Measurements from ENCODE around the gene AIDA.

Gene AIDA

DNA sequence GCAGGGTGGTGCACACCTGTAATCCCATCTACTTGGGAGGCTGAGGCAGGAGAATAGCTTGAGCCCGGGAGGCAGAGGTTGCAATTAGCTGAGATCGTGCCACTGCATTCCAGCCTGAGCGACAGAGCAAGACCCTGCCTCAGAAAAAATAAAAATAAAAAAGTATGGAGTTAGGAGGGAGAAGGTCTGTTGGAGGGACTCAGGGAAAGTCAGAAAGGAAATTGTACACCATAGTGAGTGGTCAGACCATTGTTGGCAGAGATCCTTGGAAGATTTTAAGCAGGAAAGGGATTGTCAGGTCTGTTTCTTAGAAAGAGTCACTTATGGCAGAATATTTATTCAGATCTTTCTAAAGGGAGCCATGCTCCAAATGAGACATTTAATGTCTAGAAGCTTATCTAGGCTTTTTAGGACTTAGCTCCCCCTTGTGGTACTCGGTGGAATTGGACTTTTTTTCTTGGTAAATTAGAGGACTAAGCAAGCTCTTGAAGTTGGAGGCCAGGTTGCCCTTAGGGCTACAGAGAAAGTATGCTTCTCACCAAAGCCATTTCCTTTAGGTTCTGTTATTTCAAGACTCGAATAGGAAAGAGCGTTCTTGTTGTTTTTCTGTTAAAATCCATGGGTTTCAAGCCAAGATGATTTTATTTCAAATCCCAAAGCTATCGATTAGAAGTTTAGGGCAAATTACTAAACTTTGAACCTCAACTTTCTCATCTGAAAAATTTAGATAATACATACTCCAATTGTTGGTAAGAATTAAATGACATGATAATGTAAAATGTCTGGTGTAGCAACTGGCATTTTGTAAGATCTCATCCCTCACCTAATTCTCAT is 77.9 kb downstream of the AIDA start:
- in situ Hi-C loops (cut with MboI; ENCODE audit: low pct_unique_long_range_greater_than_20kb, low sequenced_read_pairs, unreplicated experiment) = loop anchor here (5.0 kb wide), 1 partner anchor 167 kb away; no protein-coding TSS in a partner anchor
- TF ChIP-seq, protein P1, sequence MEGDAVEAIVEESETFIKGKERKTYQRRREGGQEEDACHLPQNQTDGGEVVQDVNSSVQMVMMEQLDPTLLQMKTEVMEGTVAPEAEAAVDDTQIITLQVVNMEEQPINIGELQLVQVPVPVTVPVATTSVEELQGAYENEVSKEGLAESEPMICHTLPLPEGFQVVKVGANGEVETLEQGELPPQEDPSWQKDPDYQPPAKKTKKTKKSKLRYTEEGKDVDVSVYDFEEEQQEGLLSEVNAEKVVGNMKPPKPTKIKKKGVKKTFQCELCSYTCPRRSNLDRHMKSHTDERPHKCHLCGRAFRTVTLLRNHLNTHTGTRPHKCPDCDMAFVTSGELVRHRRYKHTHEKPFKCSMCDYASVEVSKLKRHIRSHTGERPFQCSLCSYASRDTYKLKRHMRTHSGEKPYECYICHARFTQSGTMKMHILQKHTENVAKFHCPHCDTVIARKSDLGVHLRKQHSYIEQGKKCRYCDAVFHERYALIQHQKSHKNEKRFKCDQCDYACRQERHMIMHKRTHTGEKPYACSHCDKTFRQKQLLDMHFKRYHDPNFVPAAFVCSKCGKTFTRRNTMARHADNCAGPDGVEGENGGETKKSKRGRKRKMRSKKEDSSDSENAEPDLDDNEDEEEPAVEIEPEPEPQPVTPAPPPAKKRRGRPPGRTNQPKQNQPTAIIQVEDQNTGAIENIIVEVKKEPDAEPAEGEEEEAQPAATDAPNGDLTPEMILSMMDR (IDR thresholded peaks at IDR 0.05; ENCODE audit: extremely low read depth, insufficient read depth, missing control alignments) = peak; percentile 80
- peak; percentile 65 for DNase-seq (ENCODE audit: low spot score)

DNA sequence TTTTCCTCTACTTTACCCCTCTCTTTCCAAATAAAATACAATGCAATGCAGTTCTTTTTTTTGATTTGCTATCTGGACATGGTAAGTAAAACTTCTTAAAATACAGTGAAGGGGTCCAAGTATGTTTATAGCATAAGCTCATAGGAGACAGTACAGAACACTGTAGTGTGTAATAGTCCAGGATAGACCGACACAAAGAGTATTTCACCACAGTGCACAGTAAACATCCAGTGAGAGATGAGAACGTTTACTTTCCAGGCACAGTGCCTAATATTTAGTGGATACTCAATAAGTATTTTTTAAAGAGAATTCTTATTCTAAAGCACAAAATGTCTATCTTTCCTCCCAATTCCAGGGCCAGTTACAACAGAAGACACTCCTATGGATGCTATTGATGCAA is 79.5 kb downstream of the AIDA start:
- no peak for DNase-seq (ENCODE audit: low spot score)
- TF ChIP-seq, protein P1 (IDR thresholded peaks at IDR 0.05; ENCODE audit: extremely low read depth, insufficient read depth, missing control alignments) = no peak
- in situ Hi-C loops (cut with MboI; ENCODE audit: low pct_unique_long_range_greater_than_20kb, low sequenced_read_pairs, unreplicated experiment) = loop anchor here (5.0 kb wide), 1 partner anchor 165 kb away; no protein-coding TSS in a partner anchor

DNA sequence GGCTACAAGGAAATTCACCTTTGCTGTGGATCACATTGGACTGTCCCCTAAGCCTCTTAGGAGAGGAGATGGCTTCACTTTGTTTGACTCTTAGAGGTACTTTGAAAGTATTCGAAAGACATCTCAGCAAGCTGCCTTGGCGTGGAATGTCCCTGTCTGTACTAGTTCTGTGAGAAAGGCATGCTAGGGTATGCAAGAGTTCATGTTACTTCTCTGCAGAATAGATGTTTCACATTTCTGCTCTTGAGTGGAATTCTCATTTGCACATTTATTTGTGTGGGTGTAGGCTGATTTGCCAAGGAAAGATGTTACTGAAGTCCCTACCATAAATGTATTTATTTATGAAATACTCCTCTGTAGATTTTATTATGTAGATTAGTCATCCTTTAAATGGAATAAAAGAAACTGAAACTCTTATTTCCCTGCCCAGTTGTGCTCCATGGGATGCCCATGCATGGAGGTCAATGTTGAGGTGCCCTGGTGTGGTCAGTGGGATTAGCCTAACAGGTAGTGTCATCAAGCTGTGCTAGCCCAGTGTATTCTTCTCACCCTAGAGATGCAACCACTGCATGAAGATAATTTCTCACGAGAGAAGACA is 80.6 kb downstream of the AIDA start:
- TF ChIP-seq, protein P1 (IDR thresholded peaks at IDR 0.05; ENCODE audit: extremely low read depth, insufficient read depth, missing control alignments) = no peak
- in situ Hi-C loops (cut with MboI; ENCODE audit: low pct_unique_long_range_greater_than_20kb, low sequenced_read_pairs, unreplicated experiment) = loop anchor here (5.0 kb wide), 1 partner anchor 164 kb away; no protein-coding TSS in a partner anchor
- no peak for DNase-seq (ENCODE audit: low spot score)

DNA sequence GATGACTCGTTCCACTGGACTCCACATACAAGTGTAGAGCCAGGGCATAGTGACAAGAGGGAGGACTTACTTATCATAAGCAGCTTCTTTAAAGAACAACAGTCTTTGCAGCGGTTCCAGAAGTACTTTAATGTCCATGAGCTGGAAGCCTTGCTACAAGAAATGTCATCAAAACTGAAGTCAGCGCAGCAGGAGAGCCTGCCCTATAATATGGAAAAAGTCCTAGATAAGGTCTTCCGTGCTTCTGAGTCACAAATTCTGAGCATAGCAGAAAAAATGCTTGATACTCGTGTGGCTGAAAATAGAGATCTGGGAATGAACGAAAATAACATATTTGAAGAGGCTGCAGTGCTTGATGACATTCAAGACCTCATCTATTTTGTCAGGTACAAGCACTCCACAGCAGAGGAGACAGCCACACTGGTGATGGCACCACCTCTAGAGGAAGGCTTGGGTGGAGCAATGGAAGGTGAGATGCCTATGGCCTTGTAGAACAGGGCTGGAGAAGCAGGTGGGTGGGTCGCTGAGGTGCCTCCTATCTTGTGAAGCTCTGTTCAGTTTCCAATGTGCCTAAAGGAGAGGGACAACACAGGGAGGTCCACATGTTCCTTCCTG is 82.3 kb downstream of the AIDA start:
- DNase-seq (ENCODE audit: low spot score) = no peak
- in situ Hi-C loops (cut with MboI; ENCODE audit: low pct_unique_long_range_greater_than_20kb, low sequenced_read_pairs, unreplicated experiment) = loop anchor here (5.0 kb wide), 1 partner anchor 163 kb away; no protein-coding TSS in a partner anchor

DNA sequence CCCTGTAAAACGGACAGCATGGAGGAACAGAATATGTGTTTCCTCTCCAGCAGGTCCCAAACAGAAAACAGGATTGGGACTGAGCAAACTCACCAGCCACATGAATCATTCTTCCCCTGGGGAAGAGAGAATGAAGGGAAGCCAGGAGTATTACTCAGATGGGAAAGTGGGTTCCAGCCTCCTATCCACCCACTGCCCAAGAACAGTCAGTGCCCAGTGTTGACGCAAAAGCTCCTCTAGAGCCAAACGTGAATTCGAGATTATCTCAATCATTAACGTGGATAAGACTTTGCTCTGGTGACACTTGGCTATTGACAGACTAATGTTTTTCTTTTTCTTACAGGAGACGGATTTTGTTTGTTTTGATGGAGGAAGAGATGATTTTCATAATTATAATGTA is 85.1 kb downstream of the AIDA start:
- TF ChIP-seq, protein P1 (IDR thresholded peaks at IDR 0.05; ENCODE audit: extremely low read depth, insufficient read depth, missing control alignments) = no peak

More for the DNA sequence above, 82.3 kb downstream of the AIDA start:
- TF ChIP-seq, protein P1 (IDR thresholded peaks at IDR 0.05; ENCODE audit: extremely low read depth, insufficient read depth, missing control alignments) = no peak

DNA sequence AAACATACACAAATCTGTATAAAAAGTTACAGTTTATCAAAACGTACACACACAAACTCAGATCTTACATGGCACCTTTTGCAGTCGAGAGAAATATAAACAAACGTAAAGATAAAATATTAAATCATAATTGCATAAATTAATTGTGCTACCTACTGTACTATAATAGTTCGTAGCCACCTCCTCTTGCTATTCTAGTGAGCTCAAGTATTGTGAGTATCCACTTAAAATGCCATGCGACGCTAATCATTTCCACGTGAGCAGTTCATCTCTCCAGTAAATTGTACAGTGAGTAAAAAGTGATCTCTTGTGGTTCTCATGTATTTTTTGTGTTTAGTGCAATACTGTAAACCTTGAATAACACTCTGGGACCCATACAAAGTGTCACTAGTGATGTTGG is 88.1 kb downstream of the AIDA start:
- TF ChIP-seq, protein P1 (IDR thresholded peaks at IDR 0.05; ENCODE audit: extremely low read depth, insufficient read depth, missing control alignments) = no peak
- in situ Hi-C loops (cut with MboI; ENCODE audit: low pct_unique_long_range_greater_than_20kb, low sequenced_read_pairs, unreplicated experiment) = no loop called here
- no peak for DNase-seq (ENCODE audit: low spot score)

More for the DNA sequence above, 85.1 kb downstream of the AIDA start:
- in situ Hi-C loops (cut with MboI; ENCODE audit: low pct_unique_long_range_greater_than_20kb, low sequenced_read_pairs, unreplicated experiment) = no loop called here
- no peak for DNase-seq (ENCODE audit: low spot score)
